ENCODE data around the gene MAP2K7. TPM values are rescaled to one million over a fixed set of nuclear protein-coding genes. Genes with fewer than 3 reads are reported as not detected.
"Not testable (repeated sequence)": the region's sequence is repeated elsewhere in the genome, so short reads cannot be mapped to it uniquely, and the experiment has no call there.

MAP2K7 gene
- total and polyA plus RNA-seq, 5 donors: 23.2 to 32.6 (median 28.4) TPM

DNA sequence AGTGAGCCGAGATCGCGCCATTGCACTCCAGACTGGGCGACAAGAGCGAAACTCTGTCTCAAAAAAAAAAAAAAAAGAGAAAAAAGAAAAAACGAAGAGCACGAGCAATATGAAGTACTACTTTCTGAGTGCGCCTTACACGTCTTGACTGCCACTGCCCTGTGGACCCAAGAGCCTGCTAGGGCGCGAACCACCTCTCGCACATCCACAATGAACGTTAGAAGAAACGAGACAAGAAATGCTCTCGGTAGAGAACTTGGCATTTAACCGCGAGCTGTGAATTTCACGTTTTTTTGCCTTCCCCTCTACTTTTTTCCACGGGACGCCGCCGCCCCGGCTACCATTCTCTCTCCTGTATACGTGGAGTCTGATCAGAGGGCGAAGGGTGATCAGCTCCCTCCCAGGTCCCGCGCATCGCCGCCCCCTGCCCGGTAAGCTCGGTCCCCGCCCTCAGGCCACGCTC is 39.3 kb downstream of the MAP2K7 start:
- no peaks in the 10 kb centered on the region for H3K27me3 ChIP-seq (ENCODE audit: control insufficient read depth, insufficient read depth)
- 5% methylated on average over 33 of the region's 33 CpGs for WGBS
- no peaks in the 10 kb centered on the region for H3K9me3 ChIP-seq (ENCODE audit: control insufficient read depth, low read length)
- H3K4me3 ChIP-seq (ENCODE audit: low read length): peak overlapping the region; percentile 63
- H3K27ac ChIP-seq (ENCODE audit: low read length): peak overlapping the region; percentile 87
- H3K4me1 ChIP-seq (ENCODE audit: control insufficient read depth, insufficient read depth, low read length): no peaks in the 10 kb centered on the region
- peak; percentile 15 to 41 for ATAC-seq
- intact Hi-C loops (cut with DNase I): loop anchor here (10.0 kb wide), 2 partner anchors 62 to 312 kb away; partner anchors contain the start of gene ELAVL1 (in 1 of the 4)
- DNase-seq: no peak

DNA sequence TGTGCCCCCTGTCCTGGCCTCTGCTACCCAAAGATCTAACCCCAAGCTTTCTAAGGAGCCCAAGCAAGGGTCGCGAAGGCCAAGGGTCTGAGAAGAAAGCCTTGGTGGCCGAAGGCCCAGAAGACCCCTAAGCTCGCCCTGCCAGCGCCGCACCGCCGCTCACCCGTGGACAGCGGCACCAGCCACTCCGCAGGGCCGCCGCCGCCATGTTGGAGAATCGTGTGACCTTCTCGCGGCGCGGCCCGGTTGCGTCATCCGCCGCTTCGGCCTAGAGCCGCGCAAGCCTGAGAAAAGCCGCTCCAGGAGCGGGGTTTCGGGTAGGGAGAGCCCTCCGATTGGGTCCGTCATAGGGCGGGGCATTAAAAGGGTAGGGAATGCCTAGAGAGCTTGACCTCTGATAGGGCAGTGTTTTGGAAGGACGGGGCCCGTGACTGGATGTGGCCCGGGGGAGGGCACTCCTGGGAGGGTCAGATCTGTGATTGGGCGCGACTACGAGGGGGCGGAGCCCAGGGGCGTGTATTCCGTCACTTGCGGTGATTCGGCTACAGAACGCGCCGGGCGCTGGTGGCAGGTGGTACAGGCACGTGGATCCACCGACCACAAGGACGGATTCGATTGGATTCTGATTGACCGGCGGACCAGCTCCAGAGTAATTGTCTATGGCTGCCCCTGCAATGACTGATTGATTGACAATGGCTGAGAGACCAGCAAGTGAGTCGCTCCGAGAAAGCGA is 39.9 kb downstream of the MAP2K7 start, which contains the start of gene TIMM44:
Gene TIMM44 (minus strand): TSS at position 223 of the 733 bp plus-strand sequence. CDS start 15 bp downstream, at position 208.
- Histone ChIP-seq H3K4me1 (ENCODE audit: control insufficient read depth, insufficient read depth, low read length) (no peaks in the 10 kb centered on the region), H3K4me3 (ENCODE audit: low read length) (peak within 1 kb of the TSS; percentile 63), H3K27ac (ENCODE audit: low read length) (peak within 1 kb of the TSS; percentile 91), H3K27me3 (ENCODE audit: control insufficient read depth, insufficient read depth) (no peaks in the 10 kb centered on the region), H3K9me3 (ENCODE audit: control insufficient read depth, low read length) (no peaks in the 10 kb centered on the region)
- ATAC-seq (peak; percentile 99), DNase-seq (peak; percentile 99)
- intact Hi-C loops (cut with DNase I): loop anchor here (10.0 kb wide), 2 partner anchors 61 to 311 kb away; partner anchors contain the start of gene ELAVL1 (in 1 of the 4)
- WGBS: under 1% methylated on average over 56 of the region's 56 CpGs

DNA sequence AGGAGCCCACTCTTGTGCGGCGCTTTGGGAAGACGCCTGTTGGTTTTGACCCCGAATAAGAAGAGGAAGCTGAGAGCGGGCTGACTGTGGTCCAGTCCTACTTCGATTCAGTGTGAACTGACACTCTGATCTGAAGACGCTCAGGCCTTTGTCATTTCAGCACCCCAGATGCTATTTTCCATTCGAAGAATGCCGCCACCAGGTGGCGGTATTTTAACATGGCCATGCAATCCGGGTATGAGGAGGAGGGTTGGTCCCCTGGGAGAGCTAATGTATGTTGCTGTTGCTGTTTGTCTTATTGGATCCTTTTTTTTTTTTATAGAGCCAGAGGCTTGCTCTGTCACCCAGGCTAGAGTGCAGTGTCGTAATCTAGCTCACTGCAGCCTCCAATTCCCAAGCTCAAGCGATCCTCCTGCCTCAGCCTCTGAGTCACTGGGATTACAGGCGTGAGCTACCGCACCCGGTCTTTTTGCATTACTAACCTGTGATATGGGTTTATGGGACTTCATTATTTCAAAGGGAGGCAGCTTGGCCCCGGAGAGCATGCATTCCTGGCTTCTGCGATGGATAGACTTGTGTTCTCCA is 40.6 kb downstream of the MAP2K7 start:
- H3K4me1 ChIP-seq (ENCODE audit: control insufficient read depth, insufficient read depth, low read length): no peaks in the 10 kb centered on the region

DNA sequence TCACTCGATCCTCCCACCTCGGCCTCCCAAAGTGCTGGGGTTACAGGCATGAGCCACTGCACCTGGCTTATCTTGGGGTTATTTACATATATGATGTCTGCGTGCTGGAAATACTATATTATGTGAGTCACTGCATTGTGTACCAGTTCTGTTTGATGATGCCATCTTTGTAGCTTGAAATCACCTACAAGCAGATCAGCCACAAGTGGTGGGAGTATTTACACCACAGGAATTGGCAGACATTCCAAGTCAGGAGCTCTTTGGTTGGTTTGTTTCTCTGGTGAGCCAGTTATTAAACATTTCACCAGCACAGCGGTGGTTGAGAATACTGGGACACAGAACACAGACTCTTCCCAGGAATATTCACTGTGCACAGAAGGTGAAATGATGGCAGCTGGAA is 44.3 kb downstream of the MAP2K7 start:
- no peak for ATAC-seq
- Histone ChIP-seq H3K9me3 (ENCODE audit: control insufficient read depth, low read length) (no peaks in the 10 kb centered on the region), H3K27me3 (ENCODE audit: control insufficient read depth, insufficient read depth) (no peaks in the 10 kb centered on the region), H3K27ac (ENCODE audit: low read length) (no peak overlapping the region), H3K4me1 (ENCODE audit: control insufficient read depth, insufficient read depth, low read length) (no peaks in the 10 kb centered on the region), H3K4me3 (ENCODE audit: low read length) (no peak overlapping the region)
- intact Hi-C loops (cut with DNase I): loop anchor here (5.0 to 10.0 kb wide), 3 partner anchors 57 to 307 kb away; partner anchors contain the start of gene ELAVL1 (in 1 of the 4)
- 96% methylated on average over 4 of the region's 4 CpGs for WGBS
- no peak for DNase-seq

More for the DNA sequence above, 40.6 kb downstream of the MAP2K7 start:
- DNase-seq: peak; percentile 87 to 97 (median 89)
- Histone ChIP-seq H3K27ac (ENCODE audit: low read length) (peak overlapping the region; percentile 91), H3K9me3 (ENCODE audit: control insufficient read depth, low read length) (no peaks in the 10 kb centered on the region), H3K27me3 (ENCODE audit: control insufficient read depth, insufficient read depth) (no peaks in the 10 kb centered on the region), H3K4me3 (ENCODE audit: low read length) (peak overlapping the region; percentile 58)
- WGBS: 28% methylated on average over 18 of the region's 18 CpGs
- intact Hi-C loops (cut with DNase I): loop anchor here (10.0 kb wide), 2 partner anchors 61 to 311 kb away; partner anchors contain the start of gene ELAVL1 (in 1 of the 4)
- ATAC-seq: peak; percentile 71

DNA sequence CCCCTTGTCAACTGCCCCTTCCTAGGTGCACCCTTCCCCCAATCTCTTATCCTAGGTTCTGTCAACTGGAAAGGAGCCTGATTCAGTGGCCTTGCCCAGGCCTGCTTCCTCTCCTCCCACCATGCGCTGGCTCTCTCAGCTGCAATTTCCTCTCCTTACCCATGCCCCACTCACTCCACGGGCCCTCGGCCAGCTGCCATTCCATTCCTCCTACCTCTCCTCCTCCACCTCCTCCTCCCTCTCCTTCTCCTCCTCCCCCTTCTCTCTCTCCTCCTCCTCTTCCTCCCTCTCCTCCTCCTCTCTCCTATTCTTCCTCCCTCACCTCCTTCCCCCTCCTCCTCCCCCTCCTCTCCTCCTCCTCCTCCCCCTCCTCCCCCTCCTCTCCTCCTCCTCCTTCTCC is 49.4 kb downstream of the MAP2K7 start:
- intact Hi-C loops (cut with DNase I): no loop called here
- Histone ChIP-seq H3K27ac (ENCODE audit: low read length) (no peak overlapping the region), H3K4me3 (ENCODE audit: low read length) (no peak overlapping the region), H3K4me1 (ENCODE audit: control insufficient read depth, insufficient read depth, low read length) (no peaks in the 10 kb centered on the region), H3K27me3 (ENCODE audit: control insufficient read depth, insufficient read depth) (no peaks in the 10 kb centered on the region), H3K9me3 (ENCODE audit: control insufficient read depth, low read length) (no peaks in the 10 kb centered on the region)
- 11% methylated on average over 3 of the region's 3 CpGs for WGBS
- ATAC-seq (peak in 1 of 2 donors; percentile 18), DNase-seq (peak in 1 of 3 donors; percentile 38)

- intact Hi-C loops (cut with DNase I): no loop called here
- H3K4me1 ChIP-seq (ENCODE audit: control insufficient read depth, insufficient read depth, low read length): no peaks in the 10 kb centered on the region
- no peak overlapping the region for H3K27ac ChIP-seq (ENCODE audit: low read length)
- H3K9me3 ChIP-seq (ENCODE audit: control insufficient read depth, low read length): no peaks in the 10 kb centered on the region
- DNase-seq: peak in 1 of 3 donors; percentile 18
- WGBS: 76% methylated on average over 7 of the region's 7 CpGs
- no peaks in the 10 kb centered on the region for H3K27me3 ChIP-seq (ENCODE audit: control insufficient read depth, insufficient read depth)
- no peak for ATAC-seq
- no peak overlapping the region for H3K4me3 ChIP-seq (ENCODE audit: low read length)
These were observed 49.9 kb downstream of the MAP2K7 start for GRCh38 chr19:7953576-7953975.

GRCh38 chr19:7955696-7956095 is 52.0 kb downstream of the MAP2K7 start:
- no peaks in the 10 kb centered on the region for H3K27me3 ChIP-seq (ENCODE audit: control insufficient read depth, insufficient read depth)
- H3K4me3 ChIP-seq (ENCODE audit: low read length): no peak overlapping the region
- ATAC-seq: no peak
- H3K9me3 ChIP-seq (ENCODE audit: control insufficient read depth, low read length): no peaks in the 10 kb centered on the region
- no peaks in the 10 kb centered on the region for H3K4me1 ChIP-seq (ENCODE audit: control insufficient read depth, insufficient read depth, low read length)
- 85% methylated on average over 11 of the region's 11 CpGs for WGBS
- intact Hi-C loops (cut with DNase I): no loop called here
- no peak for DNase-seq
- no peak overlapping the region for H3K27ac ChIP-seq (ENCODE audit: low read length)

DNA sequence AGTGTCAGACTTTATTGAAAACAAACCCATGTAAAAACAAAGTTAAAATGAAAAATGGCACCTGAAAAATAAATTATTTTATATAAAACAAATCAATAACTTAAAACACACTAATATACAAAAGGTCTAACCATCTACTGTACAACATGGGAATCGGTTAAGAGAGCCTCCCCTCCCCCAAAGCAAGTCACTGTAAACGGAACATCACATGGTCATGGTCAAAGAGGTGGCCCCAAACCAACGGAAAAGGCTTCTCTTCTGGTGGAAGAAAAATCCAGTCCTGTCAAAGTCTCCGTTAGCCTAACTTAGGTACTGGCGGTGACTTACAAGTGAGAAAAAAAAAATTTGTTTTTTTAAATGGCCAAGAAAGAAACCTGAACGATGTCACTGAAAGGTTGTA is 55.5 kb downstream of the MAP2K7 start:
- Histone ChIP-seq H3K4me3 (ENCODE audit: low read length) (no peak overlapping the region), H3K9me3 (ENCODE audit: control insufficient read depth, low read length) (no peaks in the 10 kb centered on the region), H3K4me1 (ENCODE audit: control insufficient read depth, insufficient read depth, low read length) (no peaks in the 10 kb centered on the region), H3K27ac (ENCODE audit: low read length) (no peak overlapping the region), H3K27me3 (ENCODE audit: control insufficient read depth, insufficient read depth) (no peaks in the 10 kb centered on the region)
- ATAC-seq (no peak), DNase-seq (no peak)
- 62% methylated on average over 6 of the region's 6 CpGs for whole genome bisulfite sequencing
- intact Hi-C loops (cut with DNase I): no loop called here

DNA sequence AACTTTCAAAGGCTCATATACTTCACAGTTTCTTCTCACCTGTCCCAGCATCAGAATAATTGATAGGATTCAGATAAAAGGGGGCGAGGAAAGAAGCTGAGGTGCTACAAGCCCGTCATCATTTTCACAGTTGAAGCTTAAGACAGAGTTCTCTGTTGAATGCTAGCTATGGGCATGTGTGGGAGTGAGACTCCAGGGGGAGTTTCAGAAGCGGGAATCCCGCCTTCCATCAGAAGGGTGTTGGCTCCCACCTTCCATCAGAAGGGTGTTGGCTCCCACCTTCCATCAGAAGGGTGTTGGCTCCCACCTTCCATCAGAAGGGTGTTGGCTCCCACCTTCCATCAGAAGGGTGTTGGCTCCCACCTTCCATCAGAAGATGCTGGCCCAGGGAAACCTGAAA is 57.4 kb downstream of the MAP2K7 start:
- intact Hi-C loops (cut with DNase I): loop anchor here in 1 of 4 donors (10.0 kb wide), 1 partner anchor 194 kb away; no protein-coding TSS in a partner anchor
- H3K27me3 ChIP-seq (ENCODE audit: control insufficient read depth, insufficient read depth); ATAC-seq; H3K4me1 ChIP-seq (ENCODE audit: control insufficient read depth, insufficient read depth, low read length); H3K9me3 ChIP-seq (ENCODE audit: control insufficient read depth, low read length); H3K27ac ChIP-seq (ENCODE audit: low read length); DNase-seq; H3K4me3 ChIP-seq (ENCODE audit: low read length): not testable (repeated sequence)
- WGBS: 89% methylated on average over 4 of the region's 4 CpGs

- Histone ChIP-seq H3K4me3 (ENCODE audit: low read length) (no peak overlapping the region), H3K9me3 (ENCODE audit: control insufficient read depth, low read length) (no peaks in the 10 kb centered on the region), H3K27me3 (ENCODE audit: control insufficient read depth, insufficient read depth) (no peaks in the 10 kb centered on the region), H3K27ac (ENCODE audit: low read length) (no peak overlapping the region), H3K4me1 (ENCODE audit: control insufficient read depth, insufficient read depth, low read length) (no peaks in the 10 kb centered on the region)
- ATAC-seq (no peak), DNase-seq (no peak)
- WGBS: 88% methylated on average over 13 of the region's 13 CpGs
- intact Hi-C loops (cut with DNase I): loop anchor here in 1 of 4 donors (10.0 kb wide), 1 partner anchor 193 kb away; no protein-coding TSS in a partner anchor
These were observed 58.4 kb downstream of the MAP2K7 start for GRCh38 chr19:7961920-7962626.

Data from right cardiac atrium (tissue), 5 donors.